ENCODE measurements around the gene TSSC4.

The TSSC4 gene

GRCh38 chr11:2382936-2383851 lies 17.4 kb upstream of the TSSC4 start:
- no peak overlapping the region for H3K4me3 ChIP-seq (ENCODE audit: low read length)
- no peak for DNase-seq (ENCODE audit: low read depth, low spot score)

GRCh38 chr11:2383852-2384804 lies 16.4 kb upstream of the TSSC4 start:
- H3K4me3 ChIP-seq (ENCODE audit: low read length) = peak overlapping the region; percentile 36
- DNase-seq (ENCODE audit: low read depth, low spot score) = peak; percentile 56

GRCh38 chr11:2385156-2386151 lies 15.1 kb upstream of the TSSC4 start:
- DNase-seq (ENCODE audit: low read depth, low spot score) = peak; percentile 75
- H3K4me3 ChIP-seq (ENCODE audit: low read length) = peak overlapping the region; percentile 36

GRCh38 chr11:2386591-2386990 lies 14.0 kb upstream of the TSSC4 start:
- DNase-seq (ENCODE audit: low read depth, low spot score) = no peak
- peak overlapping the region; percentile 36; the same call in 1 of the 2 replicates for H3K4me3 ChIP-seq (ENCODE audit: low read length)

- peak overlapping the region; percentile 23 for H3K4me3 ChIP-seq (ENCODE audit: low read length)
- no peak for DNase-seq (ENCODE audit: low read depth, low spot score)
These were observed 13.1 kb upstream of the TSSC4 start for GRCh38 chr11:2387266-2387987.

- DNase-seq (ENCODE audit: low read depth, low spot score) = no peak
These were observed 11.8 kb upstream of the TSSC4 start for GRCh38 chr11:2388431-2389376.

GRCh38 chr11:2389377-2390026 lies 11.0 kb upstream of the TSSC4 start:
- H3K4me3 ChIP-seq (ENCODE audit: low read length) = no peak overlapping the region
- no peak for DNase-seq (ENCODE audit: low read depth, low spot score)

More at GRCh38 chr11:2388431-2389376, 11.8 kb upstream of the TSSC4 start:
- no peak overlapping the region for H3K4me3 ChIP-seq (ENCODE audit: low read length)

GRCh38 chr11:2390091-2390724 lies 10.3 kb upstream of the TSSC4 start:
- H3K4me3 ChIP-seq (ENCODE audit: low read length) = no peak overlapping the region
- no peak for DNase-seq (ENCODE audit: low read depth, low spot score)

- DNase-seq (ENCODE audit: low read depth, low spot score) = peak; percentile 39
- no peak overlapping the region for H3K4me3 ChIP-seq (ENCODE audit: low read length)
These were observed 9.8 kb upstream of the TSSC4 start for GRCh38 chr11:2390725-2391151.

- DNase-seq (ENCODE audit: low read depth, low spot score) = no peak
- H3K4me3 ChIP-seq (ENCODE audit: low read length) = no peak overlapping the region
These were observed 9.2 kb upstream of the TSSC4 start for GRCh38 chr11:2391181-2391975.

GRCh38 chr11:2392241-2392959 lies 8.2 kb upstream of the TSSC4 start:
- DNase-seq (ENCODE audit: low read depth, low spot score) = no peak
- no peak overlapping the region for H3K4me3 ChIP-seq (ENCODE audit: low read length)

- DNase-seq (ENCODE audit: low read depth, low spot score) = no peak
- no peak overlapping the region for H3K4me3 ChIP-seq (ENCODE audit: low read length)
These were observed 7.3 kb upstream of the TSSC4 start for GRCh38 chr11:2393111-2393868.

GRCh38 chr11:2393941-2394817 lies 6.4 kb upstream of the TSSC4 start:
- no peak for DNase-seq (ENCODE audit: low read depth, low spot score)
- H3K4me3 ChIP-seq (ENCODE audit: low read length) = no peak overlapping the region

Data from Jurkat, Clone E6-1 (cell line).